Measurements from ENCODE around the gene MAGEE1. TPM values are rescaled to one million over a fixed set of nuclear protein-coding genes. Genes with fewer than 3 reads are reported as not detected.

The MAGEE1 gene
- 0.68 and 1.2 TPM in 2 replicates for total RNA-seq

GRCh38 chrX:76427560-76428242, at the start of gene MAGEE1:
TSS of gene MAGEE1 (plus strand) at chrX:76427710. CDS start at chrX:76427931, 221 bp downstream.
- DNase-seq = peak; percentile 62

- no peak for DNase-seq
Observed at GRCh38 chrX:76398970-76399369, 28.5 kb upstream of the MAGEE1 start.

- DNase-seq = no peak
Observed at GRCh38 chrX:76407795-76408194, 19.7 kb upstream of the MAGEE1 start.

- peak; percentile 1 for DNase-seq
Observed at GRCh38 chrX:76420237-76420636, 7.3 kb upstream of the MAGEE1 start.

- DNase-seq = no peak
Observed at GRCh38 chrX:76428243-76429130, 977 bp downstream of the MAGEE1 start.

- DNase-seq = no peak
Observed at GRCh38 chrX:76433219-76433618, 5.7 kb downstream of the MAGEE1 start.

- no peak for DNase-seq
Observed at GRCh38 chrX:76434103-76434741, 6.7 kb downstream of the MAGEE1 start.

- DNase-seq = no peak
Observed at GRCh38 chrX:76439188-76439587, 11.7 kb downstream of the MAGEE1 start.

GRCh38 chrX:76453737-76454406, 26.4 kb downstream of the MAGEE1 start:
- DNase-seq = no peak

GRCh38 chrX:76454456-76454927, 27.0 kb downstream of the MAGEE1 start:
- peak; percentile 39 for DNase-seq

GRCh38 chrX:76477353-76477752, 49.8 kb downstream of the MAGEE1 start:
- DNase-seq = no peak
